AG09319 (cell line): ENCODE measurements around the gene ASPDH.

Experiments
- DNase-seq: peaks from one replicate; pipeline ENCODE4 v3.0.0-alpha.2; 2010; ENCODE audit warnings: low read depth; ENCODE audit errors: extremely low read depth
- TF ChIP-seq, protein P1 (sequence below): IDR thresholded peaks from 2 replicates; pipeline ENCODE4 v1.5.1; 2011; ENCODE audit warnings: low read depth, mild to moderate bottlenecking, inconsistent platforms, low read length, moderate library complexity

The ASPDH gene

DNA sequence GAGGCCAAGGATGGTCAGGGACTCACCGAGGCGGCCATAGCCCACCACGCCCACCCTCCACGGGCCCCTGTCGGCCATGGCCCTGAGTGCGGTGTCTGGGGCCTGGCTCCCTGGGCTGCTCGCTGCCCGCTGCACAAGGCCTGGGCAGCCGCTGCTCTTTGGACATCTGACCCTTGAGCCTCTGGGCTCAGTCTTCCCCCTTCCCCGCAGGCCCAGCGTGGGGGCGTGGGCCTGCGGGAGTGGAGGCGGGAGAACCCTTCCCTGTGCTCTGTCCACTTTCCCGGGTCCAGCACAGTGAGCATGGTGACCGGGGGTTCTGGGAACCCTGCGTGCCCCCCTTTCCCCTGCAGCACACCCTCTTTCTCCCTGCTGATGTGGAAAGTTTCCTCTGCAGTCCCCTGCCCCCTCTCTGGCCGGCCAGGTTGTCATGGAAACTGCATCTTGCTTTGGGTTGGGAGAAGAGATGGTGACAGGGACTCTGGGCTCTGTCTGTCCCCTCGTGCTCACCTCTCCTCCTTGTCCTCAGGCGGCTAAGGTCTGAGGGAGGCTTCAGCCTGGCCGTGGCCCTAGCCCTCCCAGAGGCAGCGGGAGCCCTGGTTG, at the start of gene ASPDH:
TSS of gene ASPDH (minus strand) at position 168 of the 600 bp plus-strand sequence. CDS start at position 78, 90 bp downstream.
- TF ChIP-seq, protein P1, sequence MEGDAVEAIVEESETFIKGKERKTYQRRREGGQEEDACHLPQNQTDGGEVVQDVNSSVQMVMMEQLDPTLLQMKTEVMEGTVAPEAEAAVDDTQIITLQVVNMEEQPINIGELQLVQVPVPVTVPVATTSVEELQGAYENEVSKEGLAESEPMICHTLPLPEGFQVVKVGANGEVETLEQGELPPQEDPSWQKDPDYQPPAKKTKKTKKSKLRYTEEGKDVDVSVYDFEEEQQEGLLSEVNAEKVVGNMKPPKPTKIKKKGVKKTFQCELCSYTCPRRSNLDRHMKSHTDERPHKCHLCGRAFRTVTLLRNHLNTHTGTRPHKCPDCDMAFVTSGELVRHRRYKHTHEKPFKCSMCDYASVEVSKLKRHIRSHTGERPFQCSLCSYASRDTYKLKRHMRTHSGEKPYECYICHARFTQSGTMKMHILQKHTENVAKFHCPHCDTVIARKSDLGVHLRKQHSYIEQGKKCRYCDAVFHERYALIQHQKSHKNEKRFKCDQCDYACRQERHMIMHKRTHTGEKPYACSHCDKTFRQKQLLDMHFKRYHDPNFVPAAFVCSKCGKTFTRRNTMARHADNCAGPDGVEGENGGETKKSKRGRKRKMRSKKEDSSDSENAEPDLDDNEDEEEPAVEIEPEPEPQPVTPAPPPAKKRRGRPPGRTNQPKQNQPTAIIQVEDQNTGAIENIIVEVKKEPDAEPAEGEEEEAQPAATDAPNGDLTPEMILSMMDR, result no peak
- DNase-seq, result no peak

DNA sequence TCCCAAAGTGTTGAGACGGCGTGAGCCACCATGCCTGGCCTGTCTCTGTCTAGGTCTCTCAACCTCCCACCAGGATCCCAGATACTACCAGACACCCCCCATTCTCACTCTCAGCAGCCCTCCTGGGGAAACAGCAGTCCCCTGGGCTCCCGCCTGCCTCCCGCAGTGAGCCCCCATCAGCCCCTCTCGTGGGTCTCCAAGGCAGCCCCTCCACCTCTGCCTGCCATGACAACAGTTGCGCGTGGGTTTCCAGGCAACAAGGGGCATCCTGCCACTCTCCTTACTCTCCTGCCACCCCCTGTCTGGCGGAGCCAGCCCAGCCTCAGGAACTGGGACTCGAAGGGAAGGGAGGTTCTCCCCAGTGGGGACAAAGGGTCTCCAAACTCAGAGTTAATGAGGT, 49.3 kb upstream of the ASPDH start:
- TF ChIP-seq, protein P1, result no peak
- no peak for DNase-seq

DNA sequence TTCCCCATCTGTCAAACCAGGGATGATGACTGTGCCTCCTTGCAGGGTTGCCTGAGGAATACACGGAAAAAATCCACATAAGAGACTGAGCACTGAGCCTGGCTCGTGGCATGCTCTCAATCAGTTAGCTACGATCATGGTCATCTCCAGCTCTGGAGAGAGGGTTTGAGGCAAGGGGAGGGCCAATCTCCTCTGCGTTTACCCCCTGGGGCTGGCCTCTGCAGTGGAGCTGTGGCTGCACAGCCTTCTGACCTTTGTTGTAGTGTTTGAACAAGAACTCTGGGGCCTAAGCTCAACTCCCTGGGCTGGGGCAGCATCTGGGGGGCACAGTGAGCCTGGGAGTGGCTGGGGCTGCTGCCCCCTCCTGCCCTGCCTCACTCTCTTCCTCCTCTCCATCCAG, 48.6 kb upstream of the ASPDH start:
- TF ChIP-seq, protein P1, result no peak
- DNase-seq, result no peak

DNA sequence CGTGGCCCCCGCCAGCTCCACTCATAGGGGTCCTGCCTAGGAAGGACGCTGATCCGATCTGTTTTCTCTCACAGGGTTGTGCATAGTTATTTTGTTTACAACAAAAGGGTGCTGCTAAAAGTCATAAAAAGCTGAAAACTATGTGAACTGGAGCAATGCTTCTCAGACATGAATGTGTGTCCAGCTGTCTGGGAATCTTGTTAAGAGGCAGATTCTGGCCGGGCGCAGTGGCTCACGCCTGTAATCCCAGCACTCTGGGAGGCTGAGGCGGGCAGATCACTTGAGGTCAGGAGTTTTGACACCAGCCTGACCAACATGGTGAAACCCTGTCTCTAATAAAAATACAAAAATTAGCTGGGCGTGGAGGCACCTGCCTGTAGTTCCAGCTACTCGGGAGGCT, 45.9 kb upstream of the ASPDH start:
- TF ChIP-seq, protein P1, result no peak

DNA sequence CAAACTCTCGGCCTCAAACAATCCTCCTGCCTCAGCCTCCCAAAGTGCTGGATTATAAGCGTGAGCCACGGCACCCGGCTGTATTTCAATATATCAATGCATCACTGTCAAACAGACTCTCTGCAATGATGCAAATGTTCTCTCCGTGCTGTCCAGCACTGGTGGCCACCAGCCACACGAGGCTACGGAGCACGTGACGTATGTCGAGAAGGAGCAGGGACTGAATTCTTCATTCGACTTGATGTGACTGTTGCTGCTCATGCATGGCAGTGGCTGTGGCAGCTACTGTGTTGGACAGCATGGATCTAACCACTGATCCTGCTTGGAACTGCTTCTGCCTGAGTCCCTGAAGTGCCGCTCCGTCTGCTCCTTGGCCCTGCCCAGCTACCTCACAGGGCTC, 44.7 kb upstream of the ASPDH start:
- TF ChIP-seq, protein P1, result no peak
- no peak for DNase-seq

More for the DNA sequence above, 45.9 kb upstream of the ASPDH start:
- DNase-seq, result no peak

DNA sequence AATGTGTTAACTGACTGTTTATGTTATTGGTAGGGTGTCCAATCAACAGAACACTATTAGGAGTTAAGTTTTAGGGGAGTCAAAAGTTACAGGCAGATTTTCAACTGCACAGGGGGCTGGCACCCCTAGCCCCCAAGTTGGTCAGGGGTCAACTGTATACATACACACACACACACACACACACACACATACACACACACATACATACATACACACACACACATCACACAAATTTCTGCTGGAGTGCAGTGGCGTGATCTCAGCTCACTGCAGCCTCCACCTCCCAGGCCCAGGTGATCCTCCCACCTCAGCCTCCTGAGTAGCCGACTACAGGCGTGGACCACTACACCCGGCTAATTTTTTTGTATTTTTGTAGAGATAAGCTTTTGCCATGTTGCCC, 44.3 kb upstream of the ASPDH start:
- no peak for DNase-seq
- TF ChIP-seq, protein P1, result no peak

DNA sequence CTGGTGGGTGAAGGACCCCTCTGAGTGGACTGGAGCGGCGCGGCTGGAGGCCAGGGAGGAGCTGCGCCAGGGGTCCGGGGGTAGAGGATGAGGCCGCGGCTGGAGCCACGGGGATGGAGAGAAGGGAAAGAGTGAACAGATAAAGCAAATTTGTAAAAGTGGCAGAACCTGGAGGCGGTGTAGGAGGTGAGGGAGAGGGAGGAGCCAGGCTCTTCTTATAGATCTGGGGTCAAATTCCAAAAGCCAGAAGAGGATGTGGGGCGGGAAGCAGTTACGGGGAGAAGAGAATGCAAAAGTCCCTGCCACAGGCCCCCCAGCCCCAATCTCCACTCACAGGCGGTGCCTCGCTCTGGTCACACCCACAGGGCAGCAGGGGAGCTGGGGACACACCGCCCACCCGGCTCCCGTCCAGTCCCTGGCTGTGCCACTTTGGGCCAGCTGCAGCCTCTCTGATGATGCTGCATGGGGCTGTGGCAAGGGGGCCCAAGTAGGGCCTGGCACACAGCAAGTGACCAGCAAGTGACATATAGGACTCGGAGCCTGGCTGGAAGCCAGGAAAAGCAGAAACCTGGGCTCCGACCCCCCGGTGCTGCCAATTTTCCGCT, 43.4 kb upstream of the ASPDH start:
- TF ChIP-seq, protein P1, result no peak
- no peak for DNase-seq
